Prostate gland (tissue), 2 donors: ENCODE measurements around the gene TMPRSS11D. TPM values are rescaled to one million over a fixed set of nuclear protein-coding genes. Genes with fewer than 3 reads are reported as not detected.
A peak's percentile ranks its signal among the peaks of the same experiment; 100 is the strongest.

Source experiments
- DNase-seq: peaks from one replicate; pipeline ENCODE4 v3.0.0-alpha.2; 2019; ENCODE audit warnings: low spot score
- H3K27ac ChIP-seq, 2 donors: fragments of 200-600 bp; sonication (generic); 2 replicates each; pipeline ENCODE4 v1.5.1; 2017 to 2019
- H3K27me3 ChIP-seq: fragments of 200-600 bp; sonication (generic); replicated peaks from 2 replicates; pipeline ENCODE4 v1.5.1; 2019; ENCODE audit not compliant: insufficient read depth
- H3K36me3 ChIP-seq, 2 donors: fragments of 200-600 bp; sonication (generic); 1 replicate in 1 of 2; 2 replicates in 1 of 2; pipeline versions ENCODE4 v1.5.1 to v1.8.1; 2017 to 2019
- H3K4me1 ChIP-seq: fragments of 200-600 bp; sonication (generic); replicated peaks from 2 replicates; pipeline ENCODE4 v1.5.1; 2019
- H3K4me3 ChIP-seq, 2 donors: fragments of 200-600 bp; sonication (generic); 2 replicates each; pipeline ENCODE4 v1.5.1; 2017 to 2019
- H3K9me3 ChIP-seq: fragments of 200-600 bp; sonication (generic); 2 replicates; pipeline ENCODE4 v1.5.1; 2017
- POLR2A ChIP-seq: fragments of 450-650 bp; IDR thresholded peaks from one replicate; pipeline ENCODE4 v1.6.1; 2016; ENCODE audit warnings: antibody characterized with exemption, mild to moderate bottlenecking
- POLR2AphosphoS5 ChIP-seq: sonication (generic); formaldehyde crosslinking; IDR thresholded peaks from one replicate; pipeline ENCODE4 v1.6.1; 2017; ENCODE audit warnings: antibody characterized with exemption
- WGBS: methylation state at CpG from one replicate; pipeline ENCODE4 v1.1.5; 2018; 5-methylcytosine and 5-hydroxymethylcytosine counted together
- intact Hi-C: fragments of 100-400 bp; cut with DNase I; formaldehyde crosslinking; loops from one replicate; pipeline ENCODE4 v1.14.2; 2022
- total RNA-seq, 2 donors: library from RNA; depleted of rRNA; stranded (reverse); fragments of >200 nt; gene quantifications; one replicate each; pipeline ENCODE4 v1.1.0, GENCODE V29; 2016
- TF ChIP-seq, protein P1 (sequence below), 4 experiments: fragments of 200-600 bp in 2 of 4; fragments of 450-650 bp in 2 of 4; sonication (generic) in 2 of 4; IDR thresholded peaks; 1 replicate in 3 of 4; 2 replicates in 1 of 4; pipeline ENCODE4 v1.5.1; 2016 to 2019; ENCODE audit warnings: antibody characterized with exemption in 4 of 4, mild to moderate bottlenecking in 2 of 4, moderate library complexity in 2 of 4

The TMPRSS11D gene
- total RNA-seq, 2 donors from 2014 or later: not detected

DNA sequence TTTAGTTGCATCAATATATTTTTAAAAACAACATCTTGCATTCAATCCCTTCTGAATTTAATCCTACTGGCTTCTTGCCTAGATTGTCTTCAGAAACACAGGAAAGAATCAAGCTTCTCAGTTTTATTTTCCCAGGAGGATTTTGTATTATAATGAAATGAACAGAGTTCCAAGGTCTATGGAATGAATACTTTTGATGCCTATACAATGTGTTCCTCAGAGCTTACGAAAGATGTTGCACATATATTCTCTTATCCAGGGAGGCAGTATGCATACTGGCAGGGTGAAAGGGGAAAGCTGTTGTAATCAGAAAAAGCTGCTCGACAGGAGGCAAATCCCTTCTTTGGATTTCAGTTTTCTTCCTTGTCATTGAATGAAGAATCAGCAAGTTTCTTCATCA, 8.8 kb downstream of the TMPRSS11D start:
- no peaks in the 10 kb centered on the region for H3K27me3 ChIP-seq
- no peak for DNase-seq
- intact Hi-C loops: no loop called here
- no peaks in the 10 kb centered on the region for H3K36me3 ChIP-seq
- H3K9me3 ChIP-seq: no peaks in the 10 kb centered on the region
- WGBS: 53% methylated on average over 2 of the region's 2 CpGs
- no peak overlapping the region for H3K27ac ChIP-seq
- no peak overlapping the region for H3K4me3 ChIP-seq
- H3K4me1 ChIP-seq: no peaks in the 10 kb centered on the region
- no peak for TF ChIP-seq POLR2A
- TF ChIP-seq, protein P1, sequence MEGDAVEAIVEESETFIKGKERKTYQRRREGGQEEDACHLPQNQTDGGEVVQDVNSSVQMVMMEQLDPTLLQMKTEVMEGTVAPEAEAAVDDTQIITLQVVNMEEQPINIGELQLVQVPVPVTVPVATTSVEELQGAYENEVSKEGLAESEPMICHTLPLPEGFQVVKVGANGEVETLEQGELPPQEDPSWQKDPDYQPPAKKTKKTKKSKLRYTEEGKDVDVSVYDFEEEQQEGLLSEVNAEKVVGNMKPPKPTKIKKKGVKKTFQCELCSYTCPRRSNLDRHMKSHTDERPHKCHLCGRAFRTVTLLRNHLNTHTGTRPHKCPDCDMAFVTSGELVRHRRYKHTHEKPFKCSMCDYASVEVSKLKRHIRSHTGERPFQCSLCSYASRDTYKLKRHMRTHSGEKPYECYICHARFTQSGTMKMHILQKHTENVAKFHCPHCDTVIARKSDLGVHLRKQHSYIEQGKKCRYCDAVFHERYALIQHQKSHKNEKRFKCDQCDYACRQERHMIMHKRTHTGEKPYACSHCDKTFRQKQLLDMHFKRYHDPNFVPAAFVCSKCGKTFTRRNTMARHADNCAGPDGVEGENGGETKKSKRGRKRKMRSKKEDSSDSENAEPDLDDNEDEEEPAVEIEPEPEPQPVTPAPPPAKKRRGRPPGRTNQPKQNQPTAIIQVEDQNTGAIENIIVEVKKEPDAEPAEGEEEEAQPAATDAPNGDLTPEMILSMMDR (IDR thresholded peaks at IDR 0.05): no peak
- no peak for TF ChIP-seq POLR2AphosphoS5

DNA sequence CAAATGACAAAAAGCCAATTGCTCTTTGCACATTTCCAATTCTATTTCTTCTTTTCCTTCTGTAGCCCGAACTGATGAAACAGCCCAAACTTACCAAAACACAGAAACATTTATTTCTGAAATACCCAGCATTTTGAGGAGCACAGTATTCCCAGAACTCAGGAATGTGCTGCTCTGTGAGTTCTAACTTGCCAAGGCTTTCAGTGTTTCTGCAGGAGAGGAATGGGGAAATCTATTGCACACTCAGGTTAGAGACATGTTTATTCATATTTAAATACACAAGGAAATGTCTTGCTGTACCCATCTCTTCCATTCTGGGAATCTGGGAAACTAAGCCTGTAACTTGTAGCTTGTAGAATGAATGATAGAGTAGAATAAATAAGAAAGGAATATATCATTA, 10.7 kb downstream of the TMPRSS11D start:
- no peaks in the 10 kb centered on the region for H3K36me3 ChIP-seq
- WGBS: 74% methylated on average over 1 of the region's 1 CpG
- H3K9me3 ChIP-seq: no peaks in the 10 kb centered on the region
- DNase-seq: no peak
- no peak overlapping the region for H3K27ac ChIP-seq
- H3K27me3 ChIP-seq: no peaks in the 10 kb centered on the region
- no peak overlapping the region for H3K4me3 ChIP-seq
- TF ChIP-seq, protein P1 (IDR thresholded peaks at IDR 0.05): no peak
- no peak for TF ChIP-seq POLR2AphosphoS5
- no peak for TF ChIP-seq POLR2A
- intact Hi-C loops: no loop called here
- no peaks in the 10 kb centered on the region for H3K4me1 ChIP-seq

DNA sequence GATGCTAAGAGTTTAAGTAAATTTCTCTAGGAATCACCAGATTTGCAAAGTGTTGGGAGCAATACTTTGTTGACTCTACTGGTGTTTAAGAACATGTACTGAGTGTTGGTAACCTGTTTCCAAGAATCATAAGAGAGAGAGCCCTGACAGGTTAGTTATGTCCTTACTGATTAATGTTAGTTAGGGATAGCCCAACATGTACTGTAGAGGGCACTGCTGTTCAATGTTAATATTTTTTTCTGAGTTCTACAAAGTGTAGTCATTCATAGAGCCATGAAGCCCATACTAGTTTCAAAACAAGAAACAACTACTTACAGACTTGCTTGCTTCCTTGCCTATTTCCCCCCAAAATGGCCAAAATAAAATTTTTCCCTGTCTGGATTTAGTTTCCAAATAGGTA, 11.9 kb downstream of the TMPRSS11D start:
- DNase-seq: no peak
- no peaks in the 10 kb centered on the region for H3K4me1 ChIP-seq
- no peak for TF ChIP-seq POLR2AphosphoS5
- TF ChIP-seq, protein P1 (IDR thresholded peaks at IDR 0.05): peak in 3 of 4 experiments; percentile 6 to 45 (median 32)
- intact Hi-C loops: no loop called here
- no peak overlapping the region for H3K4me3 ChIP-seq
- H3K27me3 ChIP-seq: no peaks in the 10 kb centered on the region
- no peaks in the 10 kb centered on the region for H3K36me3 ChIP-seq
- H3K9me3 ChIP-seq: no peaks in the 10 kb centered on the region
- no peak overlapping the region for H3K27ac ChIP-seq

DNA sequence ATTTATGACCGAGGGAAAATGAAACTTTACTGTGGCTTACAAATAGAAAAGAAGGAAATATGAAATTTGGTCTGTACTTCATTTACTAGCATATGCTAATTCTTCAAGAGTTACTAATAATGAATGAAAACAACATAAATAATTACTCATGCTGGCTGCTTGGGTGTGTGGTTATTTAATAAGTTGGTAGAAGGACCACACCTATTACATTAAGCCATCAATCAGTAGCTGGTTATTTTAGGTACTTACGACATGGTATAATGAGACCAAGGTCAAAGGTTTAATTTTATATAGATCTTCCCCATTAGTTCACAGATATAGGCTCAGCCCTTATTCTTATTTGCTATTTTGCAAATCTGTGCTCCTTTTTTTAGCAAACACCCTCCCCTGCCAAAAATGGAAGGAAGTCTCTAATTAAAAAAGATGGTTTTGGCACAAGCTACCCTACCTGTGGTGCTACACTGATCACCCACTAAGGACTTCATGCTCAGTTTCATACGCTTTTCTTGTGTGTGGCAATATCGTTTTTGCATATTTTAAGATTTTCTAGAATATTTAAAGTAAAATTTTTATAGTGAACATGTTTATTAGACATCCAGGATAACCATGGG, 14.1 kb downstream of the TMPRSS11D start:
- TF ChIP-seq, protein P1 (IDR thresholded peaks at IDR 0.05): no peak
- TF ChIP-seq POLR2A: no peak
- no peak for TF ChIP-seq POLR2AphosphoS5
- no peak for DNase-seq
- Histone ChIP-seq H3K4me3 (no peak overlapping the region), H3K27me3 (no peaks in the 10 kb centered on the region), H3K9me3 (no peaks in the 10 kb centered on the region), H3K36me3 (no peaks in the 10 kb centered on the region), H3K4me1 (no peaks in the 10 kb centered on the region), H3K27ac (no peak overlapping the region)
- intact Hi-C loops: no loop called here
- WGBS: 86% methylated on average over 4 of the region's 4 CpGs

DNA sequence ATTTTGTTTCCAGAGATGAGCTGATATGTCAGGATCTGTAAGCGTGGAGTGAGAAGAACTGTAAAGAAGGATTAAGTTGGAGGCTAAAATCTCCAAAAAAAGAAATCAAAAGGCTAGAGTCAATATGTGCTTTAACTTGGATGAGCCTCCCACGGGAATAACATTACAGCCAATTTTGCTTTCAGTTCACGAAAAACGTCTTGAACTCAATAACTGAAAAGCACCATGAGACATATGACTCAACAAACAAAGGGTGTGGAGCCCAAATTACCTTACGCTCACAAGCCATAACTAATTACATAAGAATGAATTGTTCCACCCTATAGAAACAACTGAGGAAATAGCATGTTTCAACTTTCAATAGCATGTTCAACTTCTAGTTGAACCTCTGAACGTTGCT, 22.3 kb downstream of the TMPRSS11D start:
- H3K27me3 ChIP-seq: no peaks in the 10 kb centered on the region
- DNase-seq: no peak
- H3K4me3 ChIP-seq: no peak overlapping the region
- H3K36me3 ChIP-seq: no peaks in the 10 kb centered on the region
- WGBS: 17% methylated on average over 6 of the region's 6 CpGs
- no peak overlapping the region for H3K27ac ChIP-seq
- no peaks in the 10 kb centered on the region for H3K9me3 ChIP-seq
- TF ChIP-seq, protein P1 (IDR thresholded peaks at IDR 0.05): no peak
- TF ChIP-seq POLR2A (no peak), POLR2AphosphoS5 (no peak)
- no peaks in the 10 kb centered on the region for H3K4me1 ChIP-seq
- intact Hi-C loops: no loop called here
